A204.1 (cell line): Measurements from ENCODE around the gene CEBPE.
"Not testable (repeated sequence)": the region's sequence is repeated elsewhere in the genome, so short reads cannot be mapped to it uniquely, and the experiment has no call there.

Experiments used
- FAIRE-seq: peaks from 2 replicates; lab custom pipeline; 2012; peaks lifted over from hg19 to GRCh38; lab: Jason Lieb, UNC

CEBPE gene

DNA sequence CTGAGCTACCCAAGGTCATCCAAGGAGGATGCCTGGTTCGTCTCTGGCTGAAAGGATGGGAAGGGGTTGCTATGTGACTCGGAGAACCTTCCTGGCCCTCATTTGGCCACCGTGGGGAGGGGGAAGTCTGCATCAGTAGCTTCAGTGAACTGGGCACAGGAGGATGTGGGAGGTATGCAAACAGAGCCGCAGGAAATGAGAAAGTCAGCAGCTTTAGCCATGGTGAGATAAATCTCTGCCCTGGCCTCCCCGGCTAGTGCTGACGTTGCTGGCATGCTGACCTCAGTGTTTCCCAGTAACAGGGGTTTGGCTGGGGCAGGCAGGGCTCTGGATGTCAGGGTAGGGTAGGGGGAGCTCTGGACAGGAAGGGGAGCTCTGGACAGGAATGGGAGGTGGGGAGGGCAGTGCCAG, 2.3 kb upstream of the CEBPE start:
- FAIRE-seq, result no peak

DNA sequence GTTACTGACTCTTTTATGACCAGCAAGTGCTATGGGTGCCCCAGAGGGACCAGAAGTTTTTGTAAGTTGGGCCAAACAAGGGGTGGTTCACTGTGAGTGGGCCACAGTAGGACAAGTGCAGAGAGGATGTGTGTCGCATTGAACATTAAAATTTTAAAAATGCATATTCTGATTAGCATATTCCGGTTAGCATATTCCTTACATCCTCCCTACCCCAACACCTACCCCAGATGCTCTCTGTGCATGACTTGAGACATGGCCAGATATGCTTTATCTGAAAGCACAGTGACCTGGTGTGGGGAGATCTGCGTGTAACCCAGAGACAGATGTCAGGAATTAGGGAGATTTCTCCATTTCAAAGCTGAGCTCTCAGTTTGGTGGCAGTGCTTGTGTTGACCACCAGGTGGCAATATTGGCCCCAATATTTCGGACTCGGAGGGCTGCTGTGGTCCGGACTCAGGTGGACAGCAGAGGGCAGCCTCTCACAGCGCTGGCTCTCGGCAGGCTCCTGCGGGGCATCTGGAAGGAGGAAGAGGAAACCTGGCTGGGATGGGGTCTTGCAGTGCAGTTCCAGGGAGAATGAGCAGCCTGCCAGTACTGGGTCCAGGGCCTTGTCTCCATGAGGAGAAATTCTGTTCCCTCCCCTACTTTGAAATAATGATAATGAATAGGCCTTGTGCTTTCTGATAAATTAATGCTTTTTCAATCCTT, 1.6 kb upstream of the CEBPE start:
- peak; percentile 9 for FAIRE-seq

DNA sequence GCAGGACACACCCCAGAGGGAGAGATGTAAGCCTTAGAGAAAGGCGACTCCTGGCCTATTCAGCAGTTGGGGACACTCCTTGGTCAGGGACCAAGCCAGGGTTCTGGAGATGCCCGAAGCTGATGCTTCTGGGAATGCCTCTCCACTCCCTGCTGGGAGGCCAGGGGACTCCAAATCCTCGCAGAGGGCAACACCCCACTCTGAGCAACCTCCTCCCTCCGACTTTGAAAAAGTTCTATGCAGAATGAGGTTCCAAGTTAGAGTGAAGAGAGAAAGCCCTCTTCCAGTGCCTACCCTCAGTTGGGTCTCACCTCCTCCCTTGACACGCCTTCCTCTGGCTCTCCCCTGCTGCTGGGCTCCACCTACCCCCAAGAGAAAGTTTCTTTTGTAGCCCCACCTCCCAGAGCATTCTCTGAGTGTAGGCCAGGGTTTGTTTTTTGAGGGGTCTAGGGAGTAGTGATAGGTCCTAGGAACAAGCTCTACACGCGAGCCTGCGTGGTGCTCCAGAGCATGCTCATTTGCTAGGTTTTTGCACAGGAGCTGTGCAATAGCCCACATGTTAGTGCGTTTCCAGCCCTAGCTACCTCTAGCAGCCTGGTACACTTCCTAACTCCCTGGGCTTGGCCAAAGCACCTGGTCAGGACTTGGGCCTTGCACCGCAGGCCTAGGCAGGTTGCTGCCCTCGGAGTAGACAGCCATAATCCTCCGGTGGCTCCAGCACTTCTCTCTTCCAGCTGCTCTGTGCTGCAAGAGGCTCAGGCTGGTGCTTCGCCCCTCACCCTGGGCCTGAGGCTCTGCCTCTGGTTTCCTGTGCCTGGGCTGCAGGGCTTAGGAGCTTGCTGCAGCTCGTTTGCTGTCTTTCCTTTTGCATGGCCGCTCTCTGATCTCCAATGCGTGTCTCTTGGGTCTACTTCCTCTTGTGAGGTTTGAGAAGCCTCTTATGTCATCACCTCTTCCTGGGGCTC, 590 bp upstream of the CEBPE start:
- FAIRE-seq, result no peak

DNA sequence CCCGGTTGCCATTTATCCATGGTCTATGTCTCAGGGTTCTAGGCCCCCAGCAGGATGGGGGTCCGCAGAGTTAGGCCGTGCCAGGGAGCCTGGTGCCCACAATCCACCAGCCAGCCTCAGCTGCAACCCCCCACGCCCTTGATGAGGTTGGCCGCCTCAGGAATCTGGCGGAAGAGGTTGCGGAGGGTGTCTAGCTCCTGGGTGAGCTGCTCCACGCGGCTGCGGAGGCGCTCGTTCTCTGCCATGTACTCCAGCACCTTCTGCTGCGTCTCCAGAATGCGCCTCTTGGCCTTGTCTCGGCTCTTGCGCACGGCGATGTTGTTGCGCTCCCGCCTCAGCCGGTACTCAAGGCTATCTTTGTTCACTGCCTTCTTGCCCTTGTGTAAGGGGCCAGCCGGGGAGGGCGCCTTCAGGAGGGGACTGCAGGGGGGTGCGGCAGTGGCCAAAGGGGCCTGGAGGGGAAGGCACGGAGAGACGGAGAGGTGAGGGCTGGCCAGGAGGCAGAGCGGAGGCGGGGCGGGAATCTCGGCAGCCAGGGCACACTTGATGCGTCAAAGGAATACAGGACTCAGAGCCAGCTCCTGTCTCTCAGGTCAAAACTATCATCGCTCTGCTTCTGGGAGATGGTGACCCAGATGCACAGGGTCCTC, 1.6 kb downstream of the CEBPE start:
- FAIRE-seq, result no peak

DNA sequence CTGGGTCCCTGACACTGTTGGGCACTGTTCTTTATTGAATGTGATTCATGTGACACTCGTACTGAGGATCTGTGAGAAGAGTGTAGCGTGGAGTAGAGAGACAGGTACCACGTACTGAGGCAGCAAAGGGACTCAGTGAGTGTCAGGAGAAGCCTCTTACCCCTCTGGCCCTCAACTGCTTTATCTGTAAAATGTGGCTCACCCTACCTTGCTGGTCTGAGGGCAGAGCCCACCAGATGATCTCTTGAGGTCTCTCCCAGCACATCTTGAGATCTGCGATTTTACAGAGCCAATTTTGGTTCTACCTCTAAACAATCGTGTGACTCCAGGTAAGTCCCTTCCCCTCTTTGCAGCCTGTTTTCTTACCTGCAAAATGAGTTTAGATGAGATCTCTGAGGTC, 3.1 kb downstream of the CEBPE start:
- no peak for FAIRE-seq

DNA sequence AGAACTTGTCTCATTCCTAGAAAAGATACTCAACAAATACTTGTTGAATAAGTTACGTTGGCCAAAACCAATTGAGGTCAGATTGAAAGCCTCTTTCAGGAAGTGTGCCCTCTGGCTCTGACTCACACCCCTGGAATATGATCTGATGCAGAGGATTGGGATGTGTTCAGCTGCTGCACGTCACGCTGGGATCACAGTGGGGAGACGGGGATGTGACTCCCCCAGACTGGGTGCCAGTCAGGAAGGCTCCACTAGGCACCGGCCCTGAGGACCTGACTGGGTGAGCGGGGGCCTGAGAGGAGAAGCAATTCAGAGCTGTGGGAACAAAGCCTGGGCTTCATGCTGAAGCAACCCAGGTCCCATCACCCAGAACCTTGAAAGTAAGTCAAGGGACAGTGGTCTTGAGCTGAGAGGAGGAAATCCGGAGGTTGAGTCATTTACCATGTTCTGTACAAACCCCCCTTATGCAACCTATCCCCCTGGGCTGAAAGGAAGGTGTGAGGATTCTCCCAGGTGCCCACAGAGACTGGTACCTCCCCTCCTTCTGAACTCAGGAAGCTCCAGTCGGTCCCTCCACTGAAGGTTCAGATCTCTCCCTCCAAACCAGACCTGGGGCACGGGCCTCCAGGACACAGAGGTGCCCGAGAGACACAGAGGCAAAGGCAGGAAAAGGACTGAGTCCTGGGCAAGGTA, 3.9 kb downstream of the CEBPE start:
- no peak for FAIRE-seq

DNA sequence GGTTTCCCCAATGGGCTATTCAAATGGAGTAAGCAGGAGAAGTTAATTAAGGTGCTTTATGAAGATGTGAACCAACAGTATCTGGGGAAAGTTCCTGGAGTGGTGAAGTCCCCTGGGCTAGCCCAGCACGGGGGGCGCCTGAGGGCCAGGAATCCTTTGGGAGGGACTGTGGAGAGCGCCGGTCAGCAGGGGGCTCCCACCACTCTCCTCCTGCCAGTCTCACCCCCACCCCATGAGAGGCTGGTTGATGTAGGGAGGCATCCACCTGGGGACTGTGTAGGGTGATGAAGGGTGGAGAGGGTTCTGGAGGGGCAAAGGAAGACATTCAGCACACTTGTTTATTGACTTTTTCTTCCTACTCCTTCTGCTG, 4.4 kb downstream of the CEBPE start:
- no peak for FAIRE-seq

DNA sequence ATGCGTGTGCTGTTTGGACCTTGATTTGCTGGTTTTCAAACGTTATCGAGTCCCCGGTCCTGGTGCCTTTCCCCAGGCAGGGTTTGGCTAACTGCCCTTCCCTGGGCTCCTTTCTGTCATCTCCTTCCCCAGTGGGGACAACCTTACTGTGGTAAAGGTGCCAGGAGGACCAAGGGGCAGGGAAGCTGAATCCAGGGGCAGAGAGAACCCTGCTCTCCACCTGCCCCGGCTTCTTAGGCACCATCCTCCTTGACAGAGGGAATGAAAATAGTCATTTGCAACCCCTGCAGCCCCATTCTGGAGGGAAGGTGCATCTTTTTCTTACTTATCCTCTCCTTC, 5.0 kb downstream of the CEBPE start:
- FAIRE-seq, result no peak

DNA sequence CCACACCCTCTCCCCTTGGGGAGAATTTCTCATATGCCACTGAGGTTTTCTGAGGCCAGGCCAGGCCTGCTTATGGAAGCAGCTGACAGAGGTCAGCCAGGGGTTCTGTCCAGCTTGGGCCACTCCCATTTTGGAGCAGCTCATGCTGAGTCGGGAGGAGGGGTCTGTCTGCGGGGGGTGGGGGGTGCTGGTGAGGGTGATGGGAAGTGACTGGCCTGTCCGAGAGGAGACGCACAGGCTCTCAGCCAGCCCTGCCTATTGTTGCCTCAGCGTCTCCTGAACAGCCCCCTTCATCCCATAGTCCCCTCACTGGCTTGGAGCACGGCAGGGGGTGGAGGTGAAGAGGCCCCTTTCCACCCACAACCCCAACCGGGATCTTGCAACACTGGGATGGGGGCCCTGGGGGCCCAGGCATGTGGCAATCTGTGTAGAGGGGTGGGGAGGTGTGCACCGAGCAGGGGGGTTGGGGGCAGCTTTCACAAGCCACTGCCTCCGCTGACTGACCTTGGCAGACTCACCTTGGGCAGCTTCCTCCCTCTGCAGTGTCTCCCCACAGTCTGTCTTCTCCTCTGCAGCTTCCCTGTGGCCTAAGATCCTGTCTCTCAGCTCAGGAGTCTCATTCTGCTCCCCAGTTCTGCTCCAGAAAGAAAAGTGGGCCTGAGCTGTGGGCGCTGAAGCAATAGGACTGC, 5.5 kb downstream of the CEBPE start:
- FAIRE-seq, result no peak

DNA sequence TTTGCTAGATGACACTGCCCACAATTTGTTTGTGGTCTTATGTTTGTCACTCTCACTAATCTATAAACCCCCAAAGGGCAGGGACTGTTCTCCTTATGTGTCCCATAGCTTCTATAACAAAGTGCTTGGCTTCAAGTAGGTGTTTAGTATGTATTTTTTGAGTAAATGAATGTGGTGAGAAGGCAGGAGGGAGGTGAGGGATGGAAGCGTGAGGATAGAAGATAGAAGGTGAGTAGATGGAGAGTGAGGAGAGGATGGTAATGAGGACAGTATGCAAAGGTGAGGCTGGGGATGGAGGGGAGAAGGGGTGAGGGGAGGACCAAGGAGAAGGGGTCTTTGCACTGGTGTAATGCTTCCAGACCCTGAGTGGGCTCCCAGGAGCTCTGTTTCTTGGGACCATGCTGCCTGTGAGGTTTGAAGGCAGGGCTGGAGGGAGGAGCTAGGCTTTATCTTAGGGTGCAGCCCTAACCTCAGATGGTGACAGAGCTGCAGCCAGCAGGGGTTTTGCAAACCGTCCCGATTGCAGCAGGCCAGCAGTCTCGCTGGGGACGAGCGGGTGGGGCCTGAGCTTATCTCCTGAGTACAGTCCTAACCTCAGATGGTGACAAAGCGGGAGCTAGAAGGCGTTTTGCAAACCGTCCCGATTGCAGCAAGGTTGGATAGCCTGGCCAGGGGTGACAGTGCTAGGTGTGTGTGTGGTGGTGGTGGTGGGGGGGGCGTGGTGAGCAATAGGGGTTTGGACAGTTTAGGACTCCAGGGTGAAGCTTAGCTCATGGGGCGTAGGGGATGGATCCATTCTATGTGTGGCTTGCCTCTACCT, 6.5 kb downstream of the CEBPE start:
- FAIRE-seq, result no peak

DNA sequence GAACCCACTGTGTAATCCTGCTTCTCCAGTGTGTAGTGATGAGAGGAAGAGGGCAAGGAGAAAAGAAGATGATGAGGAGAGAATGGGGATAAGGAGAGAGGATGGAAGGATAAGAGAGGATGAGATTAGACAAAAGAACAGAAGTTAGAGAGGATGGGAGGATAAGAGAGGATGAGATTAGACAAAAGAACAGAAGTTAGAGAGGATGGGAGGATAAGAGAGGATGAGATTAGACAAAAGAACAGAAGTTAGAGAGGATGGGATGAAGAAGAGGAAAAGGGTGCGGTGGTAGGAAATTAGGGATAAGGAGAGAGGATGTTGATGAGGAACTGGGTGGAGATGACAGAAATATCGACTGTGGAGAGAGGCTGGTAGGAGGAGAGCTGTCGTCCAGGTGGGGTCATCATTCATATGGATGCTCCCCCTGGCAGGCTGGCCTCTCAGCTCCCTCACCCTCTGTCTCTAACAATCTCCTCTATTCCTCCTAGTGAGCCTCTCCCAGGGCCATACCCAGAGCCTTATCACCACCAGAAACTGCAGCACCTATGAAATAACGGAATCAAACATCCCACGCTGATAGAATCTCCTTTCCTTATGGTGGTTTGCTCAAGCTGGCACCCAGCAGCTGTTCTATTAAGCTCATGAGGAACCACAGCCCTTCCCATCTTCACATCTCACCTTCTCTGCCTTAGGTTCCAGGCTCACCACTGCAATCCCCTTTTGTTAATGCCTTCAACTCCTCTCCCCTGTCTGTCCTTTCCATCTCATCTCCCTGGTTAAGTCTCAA, 8.3 kb downstream of the CEBPE start:
- no peak for FAIRE-seq

DNA sequence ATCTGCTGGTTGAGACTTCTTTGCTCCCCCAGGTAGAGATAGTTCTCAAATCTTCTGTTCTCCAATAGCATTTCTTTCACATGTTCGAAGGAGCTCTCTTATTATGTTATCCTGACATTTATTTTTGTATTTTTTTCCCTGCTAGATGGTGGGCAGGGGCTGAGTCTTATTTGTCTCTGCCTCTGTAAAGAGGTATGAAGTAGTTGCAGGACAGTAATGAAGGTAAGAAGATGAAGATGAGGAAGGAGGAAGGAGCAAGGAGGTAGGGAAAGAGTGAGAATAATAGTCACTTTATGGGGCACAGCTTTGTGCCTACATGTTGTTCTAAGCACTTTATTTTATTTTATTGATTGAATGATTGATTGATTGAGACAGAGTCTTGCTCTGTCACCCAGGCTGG, 9.3 kb downstream of the CEBPE start:
- FAIRE-seq, result no peak

DNA sequence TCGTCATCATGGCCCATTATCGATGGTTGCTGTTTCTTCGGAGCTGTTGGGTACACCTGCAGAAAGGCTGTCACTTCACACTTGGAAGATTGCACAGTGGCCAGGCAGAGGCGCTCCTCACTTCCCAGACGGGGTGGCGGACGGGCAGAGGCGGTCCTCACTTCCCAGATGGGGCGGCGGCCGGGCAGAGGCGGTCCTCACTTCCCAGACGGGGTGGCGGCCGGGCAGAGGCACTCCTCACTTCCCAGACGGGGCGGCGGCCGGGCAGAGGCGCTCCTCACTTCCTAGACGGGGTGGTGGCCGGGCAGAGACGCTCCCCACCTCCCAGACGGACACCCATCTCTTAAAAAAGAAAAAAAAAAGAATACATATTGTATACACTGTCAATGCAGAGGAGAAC, 10.9 kb downstream of the CEBPE start:
- not testable (repeated sequence) for FAIRE-seq

DNA sequence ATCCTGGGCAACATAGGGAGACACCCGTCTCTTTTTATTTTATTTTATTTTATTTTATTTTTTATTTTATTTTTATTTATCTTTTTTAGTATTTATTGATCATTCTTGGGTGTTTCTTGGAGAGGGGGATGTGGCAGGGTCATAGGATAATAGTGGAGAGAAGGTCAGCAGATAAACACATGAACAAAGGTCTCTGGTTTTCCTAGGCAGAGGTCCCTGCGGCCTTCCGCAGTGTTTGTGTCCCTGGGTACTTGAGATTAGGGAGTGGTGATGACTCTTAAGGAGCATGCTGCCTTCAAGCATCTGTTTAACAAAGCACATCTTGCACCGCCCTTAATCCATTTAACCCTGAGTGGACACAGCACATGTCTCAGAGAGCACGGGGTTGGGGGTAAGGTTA, 11.4 kb downstream of the CEBPE start:
- not testable (repeated sequence) for FAIRE-seq

DNA sequence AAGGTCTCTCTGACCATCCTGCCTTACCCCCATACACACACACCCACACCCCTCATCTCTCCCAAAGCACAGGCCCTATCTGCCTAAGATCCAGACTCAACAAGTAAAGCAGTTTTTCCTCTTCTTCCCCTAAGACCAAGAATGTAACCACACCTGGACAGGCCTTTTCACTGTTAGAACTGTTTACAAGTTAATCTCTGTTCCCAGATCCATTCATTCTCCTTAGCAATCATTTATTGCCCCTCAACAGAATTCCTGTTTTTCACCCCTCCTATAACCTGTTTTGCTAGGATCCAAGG, 12.4 kb downstream of the CEBPE start:
- no peak for FAIRE-seq

DNA sequence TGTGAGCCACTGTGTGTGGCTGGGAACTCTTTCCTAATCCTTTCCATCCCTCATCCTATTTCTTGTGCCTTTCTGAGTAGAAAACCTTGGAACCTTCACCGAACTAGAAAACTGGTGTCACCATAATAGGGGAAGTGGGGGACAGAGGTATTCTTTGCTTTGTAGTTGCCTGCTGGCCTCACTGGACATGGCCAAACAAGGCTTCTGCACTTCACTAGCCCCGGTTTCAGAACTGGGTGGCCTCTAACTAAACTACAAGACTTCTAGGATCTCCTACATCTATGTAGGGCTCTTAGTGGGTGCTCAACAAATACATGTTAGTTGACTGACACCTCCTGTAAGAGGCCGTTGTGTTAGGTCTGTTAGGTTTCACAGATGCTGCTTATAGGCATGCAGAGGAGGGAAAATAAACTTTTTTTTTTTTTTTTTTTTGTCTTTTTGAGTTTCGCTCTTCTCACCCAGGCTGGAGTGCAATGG, 13.7 kb downstream of the CEBPE start:
- no peak for FAIRE-seq

DNA sequence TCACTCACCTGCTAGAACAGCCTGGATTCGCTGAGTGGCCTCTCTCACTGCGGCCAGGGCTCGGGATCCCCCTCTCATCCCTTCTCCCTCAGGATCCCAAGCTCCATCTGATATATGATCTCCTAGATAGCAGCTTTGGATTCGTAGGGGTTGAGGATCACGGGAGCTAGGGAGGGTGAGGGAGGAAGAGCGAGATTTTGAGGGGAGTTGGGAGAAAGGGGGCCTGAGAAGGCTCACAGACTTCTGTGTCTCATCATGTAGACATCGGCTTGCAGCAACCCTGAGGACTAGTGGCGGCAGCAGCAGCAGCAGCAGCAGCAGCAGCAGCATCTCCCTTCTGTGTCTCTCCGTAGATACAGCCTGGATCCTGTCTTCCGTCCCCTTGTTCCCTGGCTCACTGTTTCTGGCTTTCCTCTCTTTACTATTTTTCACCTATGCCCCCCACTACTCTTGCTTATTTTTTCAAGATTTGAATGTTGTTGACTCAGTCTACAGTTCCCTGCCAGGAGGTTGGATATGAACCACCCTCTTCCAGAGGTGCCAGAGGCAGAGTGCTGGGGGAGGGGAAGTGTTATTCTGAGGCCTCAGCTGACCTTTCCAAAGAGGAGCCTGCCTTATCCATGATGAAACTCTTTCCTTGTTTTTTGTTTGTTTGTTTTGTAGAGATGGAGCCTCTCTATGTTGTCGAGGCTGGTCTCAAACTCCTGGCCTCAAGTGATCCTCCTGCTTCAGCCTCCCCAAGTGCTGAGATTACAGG, 14.3 kb downstream of the CEBPE start, which contains the start of gene CIROP:
TSS of gene CIROP (minus strand) at position 399 of the 757 bp plus-strand sequence. CDS start at position 330, 69 bp downstream.
- no peak for FAIRE-seq

DNA sequence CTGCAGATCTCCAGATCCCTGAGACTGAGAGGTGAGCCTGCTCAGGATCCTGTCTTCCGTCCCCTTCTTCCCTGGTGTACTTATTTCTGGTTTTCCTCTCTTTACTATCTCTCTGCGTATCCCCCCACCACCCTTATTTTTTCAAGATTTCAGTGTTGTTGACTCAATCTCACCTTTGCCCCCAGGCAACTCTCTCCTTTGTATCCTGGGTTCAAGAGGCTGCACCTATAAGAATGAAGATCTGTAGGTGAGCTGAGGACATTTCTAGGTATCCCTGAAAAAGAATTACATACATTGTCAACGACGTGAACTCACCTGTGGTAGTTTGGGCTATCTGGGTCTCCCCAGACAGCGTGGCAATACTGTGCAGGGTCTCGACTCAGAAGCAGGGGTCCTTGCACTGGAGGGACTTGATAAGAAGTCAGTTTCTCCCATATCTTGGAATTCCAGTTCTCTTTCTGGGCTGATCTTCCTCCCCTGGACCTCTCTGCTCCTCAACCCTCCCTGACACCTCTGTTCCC, 14.9 kb downstream of the CEBPE start:
- FAIRE-seq, result no peak

DNA sequence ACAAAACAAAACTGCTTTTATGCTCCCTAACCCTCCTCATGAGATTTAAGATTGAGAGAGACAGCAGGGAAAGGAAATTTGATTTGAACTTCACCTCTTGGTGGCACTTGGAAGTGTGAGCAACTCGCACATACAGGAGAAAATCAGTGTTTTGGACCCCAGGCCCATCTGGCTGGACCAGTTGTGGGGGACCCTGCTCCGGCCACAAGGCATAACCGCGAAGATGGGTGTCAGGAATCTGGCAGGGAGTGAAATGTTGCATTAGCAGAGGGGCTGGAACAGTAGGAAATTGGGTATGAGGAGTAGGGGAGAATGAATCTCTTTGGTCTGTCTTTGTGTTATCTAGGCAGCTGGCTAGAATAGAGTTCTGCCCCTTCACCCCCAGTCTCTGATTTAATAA, 15.5 kb downstream of the CEBPE start:
- no peak for FAIRE-seq
